GM18858 (cell line): ENCODE data around the gene OTUD6A.
"Not testable (repeated sequence)": the region's sequence is repeated elsewhere in the genome, so short reads cannot be mapped to it uniquely, and the experiment has no call there.

Experiments
- ATAC-seq: cut with Tn5 transposase; IDR thresholded peaks from one replicate; pipeline ENCODE4 v1.9.1; 2021; ENCODE audit not compliant: unreplicated experiment

The OTUD6A gene

DNA sequence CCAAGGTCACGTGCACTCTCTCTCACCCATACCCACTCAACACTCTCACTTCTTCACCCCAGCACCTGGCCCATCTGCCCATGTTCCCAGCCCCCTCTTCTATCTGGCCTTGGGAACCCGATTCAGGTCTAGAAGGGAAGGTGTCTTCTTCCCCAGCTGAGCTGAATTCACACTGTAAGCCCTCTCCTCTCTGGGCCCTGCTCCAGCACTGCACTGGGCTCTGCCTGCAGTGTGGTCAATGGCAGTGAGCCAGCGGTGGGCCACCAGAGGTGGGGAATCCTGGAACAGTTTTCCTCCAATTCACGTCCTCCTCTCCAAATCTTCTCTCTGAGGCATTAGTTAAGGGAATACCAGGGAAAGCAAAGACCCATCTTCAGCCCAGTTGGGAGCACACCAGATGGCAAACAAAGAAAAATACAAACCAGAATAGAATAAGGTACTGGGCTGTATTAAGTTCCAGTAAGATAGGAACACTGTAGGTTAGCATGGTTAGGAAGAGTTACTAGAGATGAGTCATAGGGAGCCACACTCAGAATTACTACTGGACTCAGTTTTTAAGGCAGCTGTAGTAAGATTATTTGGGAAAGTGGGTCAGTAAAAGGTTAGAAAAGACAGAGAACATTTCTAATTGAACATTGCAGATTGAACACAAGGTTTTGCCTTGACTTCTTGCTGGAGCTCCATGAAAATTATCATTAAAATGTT is 17.6 kb upstream of the OTUD6A start:
- no peak for ATAC-seq

DNA sequence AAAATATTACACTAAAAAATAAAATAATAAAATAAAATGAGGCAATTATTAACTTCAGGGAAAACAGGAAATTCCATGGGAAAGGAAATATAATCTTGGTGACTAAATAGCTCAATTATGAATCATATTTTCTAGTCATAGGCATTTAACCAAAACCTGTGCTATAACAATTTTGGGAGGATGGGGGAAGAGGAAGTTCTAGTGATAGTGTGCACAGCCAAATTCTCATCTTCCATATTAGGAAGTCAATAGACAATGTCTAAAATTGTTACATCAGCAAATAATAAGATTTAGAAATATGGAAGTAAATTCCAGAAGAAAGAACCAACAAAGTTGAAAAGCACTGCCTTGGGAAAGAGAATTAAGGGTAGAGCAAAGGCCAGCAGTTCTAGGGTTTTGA is 15.3 kb upstream of the OTUD6A start:
- ATAC-seq, result no peak

DNA sequence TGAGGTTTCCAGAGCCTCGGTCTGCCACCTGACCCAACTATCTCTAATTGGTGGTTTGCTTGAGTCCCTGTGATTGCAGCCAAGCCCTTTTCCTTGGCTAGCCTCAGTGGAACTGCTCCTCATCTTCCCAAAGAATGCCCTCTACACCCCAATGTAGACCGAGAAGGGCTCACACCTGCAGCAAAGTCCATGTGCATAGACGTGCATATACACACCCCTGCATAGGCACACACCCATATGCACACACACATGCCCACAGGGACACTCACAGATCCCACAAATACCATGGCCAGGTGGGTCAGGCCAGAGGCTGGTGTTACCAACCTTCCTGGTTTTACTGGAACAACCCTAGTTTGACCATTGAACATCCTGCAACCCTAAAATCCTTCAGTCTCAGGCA is 12.9 kb upstream of the OTUD6A start:
- no peak for ATAC-seq

DNA sequence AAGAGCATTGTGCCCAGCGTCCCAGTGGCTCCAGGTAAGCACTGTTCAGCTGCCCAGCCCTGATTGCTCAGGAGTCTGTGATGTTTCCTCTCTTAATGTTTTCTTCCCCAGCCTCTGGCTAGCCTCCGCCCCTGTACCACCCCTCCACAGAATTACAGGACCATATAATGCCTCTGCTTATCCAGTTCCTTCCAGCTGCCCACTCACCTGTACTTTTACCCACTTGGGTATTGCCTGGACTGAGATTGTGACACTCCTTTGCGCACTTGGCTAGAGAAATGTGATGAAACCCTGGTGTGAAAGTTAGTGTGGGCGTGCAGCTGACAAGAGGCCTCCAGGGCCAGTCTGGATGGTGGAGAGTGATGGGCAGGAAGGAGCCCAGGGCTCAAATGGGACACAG is 12.3 kb upstream of the OTUD6A start, which contains the start of gene AWAT2:
TSS of gene AWAT2 (minus strand) at position 14 of the 400 bp plus-strand sequence. CDS start at position 8, 6 bp downstream.
- no peak for ATAC-seq

DNA sequence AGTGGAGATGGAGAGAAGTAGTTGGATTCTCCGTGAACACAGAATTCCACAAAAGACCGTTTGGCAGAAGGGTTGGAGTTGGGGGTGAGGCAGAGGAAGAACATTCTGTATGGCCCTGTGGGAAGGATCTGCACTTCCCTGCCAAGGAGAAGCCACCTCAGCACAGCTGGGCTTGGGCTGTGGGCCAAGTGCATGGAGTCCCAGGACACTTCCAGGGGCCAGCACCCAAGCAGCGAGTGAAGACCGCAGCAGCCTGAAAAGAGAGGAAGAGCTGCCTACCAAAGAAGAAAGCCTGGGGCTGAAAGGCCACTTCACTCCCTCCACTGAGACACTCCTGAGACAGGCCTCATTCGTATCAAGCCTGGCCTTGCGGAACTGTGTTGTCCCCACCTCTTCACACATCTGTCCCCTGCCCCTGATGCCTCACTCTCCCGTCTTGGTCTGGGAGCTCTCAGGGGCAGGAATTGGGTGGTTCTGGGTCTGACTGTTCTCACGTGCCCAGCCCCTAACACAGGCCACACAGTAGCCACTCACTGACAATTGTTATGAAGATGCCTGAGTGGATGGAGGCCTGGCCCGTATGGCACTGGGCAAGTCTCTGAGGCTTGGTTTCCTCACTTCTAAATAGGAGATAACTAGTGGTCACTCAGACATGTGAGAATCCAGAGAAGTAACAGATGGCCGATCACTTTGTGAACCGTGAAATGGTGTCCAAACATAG is 9.2 kb upstream of the OTUD6A start:
- no peak for ATAC-seq

DNA sequence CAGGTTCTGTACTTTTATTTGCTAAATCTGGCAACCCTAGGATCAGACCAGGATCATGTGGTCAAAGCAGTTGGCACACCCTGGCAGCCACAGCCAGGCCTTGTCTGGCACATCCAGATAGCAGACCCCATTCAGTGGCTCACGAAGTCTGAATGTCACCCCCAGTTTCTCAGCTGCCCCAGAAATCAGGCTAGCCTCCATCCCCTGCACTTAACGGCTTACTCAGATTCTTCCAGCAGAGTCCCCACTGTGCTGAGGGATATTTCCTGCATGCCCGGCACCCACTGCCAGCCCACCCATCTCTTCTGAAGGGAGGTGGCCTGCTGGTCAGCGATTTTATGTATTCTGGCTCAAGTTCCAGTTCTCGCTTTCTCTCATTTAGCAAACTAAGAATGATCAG is 7.9 kb upstream of the OTUD6A start:
- no peak for ATAC-seq

DNA sequence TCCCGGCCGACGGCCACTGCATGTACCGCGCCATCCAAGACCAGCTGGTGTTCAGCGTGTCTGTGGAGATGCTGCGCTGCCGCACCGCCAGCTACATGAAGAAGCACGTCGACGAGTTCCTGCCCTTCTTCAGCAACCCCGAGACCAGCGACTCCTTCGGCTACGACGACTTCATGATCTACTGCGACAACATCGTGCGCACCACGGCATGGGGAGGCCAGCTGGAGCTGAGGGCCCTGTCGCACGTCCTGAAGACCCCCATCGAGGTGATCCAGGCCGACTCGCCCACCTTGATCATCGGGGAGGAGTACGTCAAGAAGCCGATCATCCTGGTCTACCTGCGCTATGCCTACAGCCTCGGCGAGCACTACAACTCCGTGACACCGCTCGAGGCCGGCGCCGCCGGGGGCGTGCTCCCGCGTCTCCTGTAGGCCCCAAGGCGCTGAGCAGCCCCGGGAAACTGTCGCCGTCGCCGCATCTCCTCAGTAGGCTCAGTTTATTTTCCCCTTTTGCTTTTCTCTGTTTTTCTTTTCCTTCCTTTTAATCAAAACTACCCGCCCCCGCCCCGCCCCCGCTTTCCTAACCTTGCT is 799 bp downstream of the OTUD6A start:
- no peak for ATAC-seq

DNA sequence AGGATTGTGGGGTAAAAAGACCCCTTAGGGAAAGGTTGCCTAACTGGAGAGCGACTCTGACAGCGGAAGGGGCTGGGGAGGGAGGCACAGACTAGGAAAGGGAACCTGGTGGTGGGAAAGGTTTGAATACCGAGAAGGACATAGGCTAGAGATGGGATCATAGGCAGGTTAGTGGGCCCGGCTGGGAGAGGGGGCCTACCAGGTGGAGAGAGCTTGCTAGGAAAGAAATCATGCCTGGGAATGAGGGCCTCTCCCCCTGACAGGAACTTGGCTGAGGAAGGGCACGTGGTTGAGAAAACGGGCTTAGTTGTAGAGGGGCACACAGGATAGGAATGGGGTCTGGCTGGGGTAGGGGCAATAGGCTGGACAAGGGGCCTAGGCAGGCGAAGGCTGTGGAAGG is 4.4 kb downstream of the OTUD6A start:
- no peak for ATAC-seq

DNA sequence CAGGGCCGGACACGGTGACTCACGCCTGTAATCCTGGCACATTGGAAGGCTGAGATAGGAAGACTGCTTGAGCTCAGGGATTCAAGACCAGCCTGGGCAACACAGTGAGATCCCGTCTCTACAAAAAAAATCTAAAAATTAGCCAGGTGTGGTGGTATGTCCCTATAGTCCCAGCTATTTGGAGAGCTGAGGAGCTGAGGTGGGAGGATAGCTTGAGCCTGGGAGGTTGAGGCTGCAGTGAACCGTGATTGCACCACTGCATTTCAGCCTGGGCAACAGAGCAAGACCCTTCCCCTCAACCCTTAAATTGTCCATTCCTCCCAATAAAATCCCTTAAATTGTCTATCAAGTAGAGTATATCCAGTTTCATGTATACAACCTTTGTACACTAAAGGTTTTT is 17.0 kb downstream of the OTUD6A start:
- no peak for ATAC-seq

DNA sequence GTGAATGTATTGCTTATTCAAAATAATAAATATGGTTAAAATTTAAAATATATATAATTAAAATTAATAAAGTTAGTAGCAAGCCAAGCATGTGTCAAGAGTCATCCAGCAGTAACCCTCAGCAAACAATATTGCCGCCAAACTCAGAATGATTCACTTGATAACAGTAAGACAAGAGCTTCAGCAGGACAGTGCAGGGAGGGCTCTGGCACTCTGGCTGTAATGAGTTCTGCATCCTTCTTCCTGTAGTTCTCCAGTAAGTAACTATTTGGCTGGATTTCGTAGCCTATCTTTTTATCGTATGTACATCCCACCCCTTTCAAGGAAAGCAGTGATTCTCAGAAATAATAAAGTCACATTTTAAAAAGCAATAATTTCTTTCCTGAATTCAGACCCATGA is 17.6 kb downstream of the OTUD6A start:
- ATAC-seq, result no peak

DNA sequence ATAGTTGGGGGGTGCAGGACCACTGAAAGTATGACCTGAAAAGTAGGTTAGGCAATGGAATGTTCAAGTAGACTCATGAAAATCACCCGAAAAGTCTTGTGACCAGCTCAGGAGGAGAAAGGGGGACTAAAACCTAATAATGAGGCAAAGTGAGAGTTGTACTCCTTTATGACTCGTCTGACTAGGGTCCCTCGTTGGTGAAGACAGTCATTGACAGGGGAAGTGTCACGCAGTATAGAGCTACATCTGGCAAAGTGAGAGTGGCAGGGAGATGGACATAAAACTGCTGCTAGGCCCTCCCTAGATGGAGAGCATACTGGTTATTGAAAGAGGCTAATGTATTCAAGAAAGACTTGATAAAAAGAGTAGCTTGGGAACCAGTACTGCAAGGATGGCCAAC is 20.5 kb downstream of the OTUD6A start:
- ATAC-seq, result no peak

DNA sequence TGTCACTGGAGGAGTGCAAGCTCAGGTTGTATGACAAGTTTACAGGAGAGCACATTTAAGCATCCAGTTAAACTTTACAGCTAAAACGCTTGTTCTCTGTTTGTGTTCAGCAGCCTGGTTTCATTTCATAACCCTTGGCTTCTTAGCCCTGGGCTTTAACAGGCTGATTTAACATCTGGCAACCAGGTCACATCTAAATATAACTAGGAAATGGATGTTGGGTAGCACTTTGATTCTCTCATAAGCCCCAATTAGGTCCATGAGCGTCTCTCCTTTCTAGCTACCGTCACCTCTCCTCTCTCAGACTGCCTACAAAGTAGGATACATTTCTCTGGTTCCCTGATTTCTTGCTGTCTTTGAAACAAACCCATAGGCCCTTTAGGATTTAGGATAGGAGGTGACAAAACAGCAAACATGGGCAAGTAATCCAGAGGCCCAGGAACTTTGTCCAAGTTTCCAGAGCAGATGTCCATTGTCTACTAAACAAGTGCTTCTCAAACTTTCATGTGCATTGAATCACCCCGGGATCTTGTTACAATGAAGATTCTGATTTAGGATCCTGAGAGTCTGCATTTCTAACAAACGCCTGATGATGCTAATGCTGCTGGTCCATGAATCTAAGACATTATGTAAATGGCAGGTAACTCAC is 22.5 kb downstream of the OTUD6A start:
- no peak for ATAC-seq

DNA sequence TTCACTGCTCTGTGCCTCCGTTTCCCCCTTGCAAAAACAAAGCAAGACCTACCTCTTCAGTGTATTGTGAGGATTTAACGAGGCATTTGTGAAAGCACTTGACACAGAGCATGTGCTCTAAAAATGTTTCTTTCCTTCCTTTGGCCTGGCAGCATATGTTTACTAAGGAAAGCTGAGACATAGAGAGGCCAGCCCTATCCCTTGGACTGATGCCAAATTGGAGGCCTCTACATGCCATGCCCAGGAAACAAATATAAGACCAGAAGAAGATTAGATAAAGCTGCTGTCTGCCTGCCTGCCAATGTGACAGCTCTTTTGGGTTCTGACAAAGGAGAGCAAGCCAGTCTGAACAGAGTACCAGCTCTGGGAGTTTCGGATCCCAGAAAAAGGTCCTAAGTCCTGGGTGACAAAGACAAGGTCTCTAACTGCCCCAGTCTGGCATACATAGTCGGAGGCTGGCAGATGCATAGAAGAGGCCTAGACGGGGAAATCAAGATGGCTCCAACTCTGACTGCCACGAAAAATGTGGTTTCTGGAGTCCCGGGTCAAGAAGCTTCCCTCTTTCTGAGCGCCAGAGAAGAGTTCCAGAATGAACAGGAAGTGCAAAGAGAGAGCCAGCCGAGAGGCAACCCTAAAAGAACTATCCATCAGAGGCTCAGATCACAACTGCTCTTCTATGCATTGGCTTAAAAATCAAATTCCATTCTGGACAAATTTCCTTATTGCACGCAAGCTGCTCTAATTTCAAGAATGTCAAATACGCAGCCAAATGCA is 25.8 kb downstream of the OTUD6A start:
- no peak for ATAC-seq

DNA sequence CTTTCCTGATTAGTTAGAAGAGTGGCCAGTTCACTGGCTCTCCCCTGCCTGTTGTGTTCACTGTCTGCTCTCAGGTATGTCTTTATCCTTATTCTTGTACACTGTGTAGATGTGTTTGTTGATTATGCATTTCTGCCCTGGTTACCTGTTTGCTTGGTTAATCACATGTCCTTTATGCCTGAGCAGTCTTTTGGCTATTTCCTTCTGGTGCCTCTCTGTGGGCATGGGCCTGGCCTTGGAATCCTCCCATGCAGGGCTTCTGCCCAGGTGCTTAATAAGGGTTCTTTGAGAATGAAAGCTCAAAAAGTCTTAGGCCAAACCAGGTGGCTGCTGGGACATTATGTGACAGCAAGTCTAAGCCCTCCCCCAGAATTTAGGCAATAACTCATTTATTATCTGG is 26.5 kb downstream of the OTUD6A start:
- no peak for ATAC-seq

DNA sequence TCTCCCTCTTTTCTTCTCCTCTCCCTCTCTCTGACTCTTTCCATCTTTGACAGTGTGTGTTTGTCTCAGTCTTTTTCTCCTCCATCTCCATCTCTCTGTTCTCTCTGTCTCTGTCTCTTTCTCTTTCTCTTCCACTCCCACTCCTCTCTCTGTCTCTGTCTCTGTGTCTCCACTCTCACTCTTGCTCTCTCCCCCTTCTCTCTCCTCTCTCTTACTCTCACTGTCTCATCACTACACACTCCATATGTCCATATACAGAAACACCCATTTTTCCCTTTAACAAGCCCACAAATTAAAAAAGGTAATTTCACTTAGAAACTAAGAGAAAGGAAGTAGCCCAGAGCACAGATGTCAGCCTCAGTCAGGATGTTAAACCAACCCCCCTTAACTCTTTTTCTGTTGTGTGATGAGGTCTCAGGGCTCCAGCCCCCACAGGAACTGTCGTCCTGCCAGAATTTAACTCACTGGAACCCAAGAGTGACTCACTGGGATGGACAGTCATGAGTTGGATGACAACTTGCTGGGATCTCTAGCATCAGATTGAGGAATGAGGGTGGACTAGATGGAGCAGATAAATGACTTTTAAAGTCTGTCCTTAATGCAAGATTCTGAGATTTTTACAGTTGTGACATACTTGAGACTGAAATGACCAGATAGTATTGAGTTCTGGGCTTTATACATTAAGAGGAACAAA is 27.5 kb downstream of the OTUD6A start:
- ATAC-seq, result no peak

DNA sequence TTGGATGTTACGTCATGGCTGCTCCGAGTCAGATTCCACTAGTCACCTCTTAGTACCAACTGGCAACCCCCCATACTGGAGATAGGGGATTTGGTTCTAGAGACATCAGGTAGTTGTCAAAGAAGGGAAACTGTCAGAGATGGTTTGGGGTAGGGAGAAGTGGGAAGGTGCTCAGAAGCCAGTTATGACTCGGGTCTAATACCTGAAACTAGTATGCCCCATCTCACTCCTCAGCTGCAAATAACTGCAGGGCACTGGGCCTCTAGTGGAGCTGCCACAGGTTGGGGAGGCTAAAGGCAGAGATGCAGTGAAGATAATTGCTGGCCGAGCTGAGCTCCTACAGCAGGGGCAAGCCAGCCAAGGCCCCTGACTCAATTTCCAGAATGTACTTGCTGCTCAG is 30.0 kb downstream of the OTUD6A start:
- ATAC-seq, result no peak

DNA sequence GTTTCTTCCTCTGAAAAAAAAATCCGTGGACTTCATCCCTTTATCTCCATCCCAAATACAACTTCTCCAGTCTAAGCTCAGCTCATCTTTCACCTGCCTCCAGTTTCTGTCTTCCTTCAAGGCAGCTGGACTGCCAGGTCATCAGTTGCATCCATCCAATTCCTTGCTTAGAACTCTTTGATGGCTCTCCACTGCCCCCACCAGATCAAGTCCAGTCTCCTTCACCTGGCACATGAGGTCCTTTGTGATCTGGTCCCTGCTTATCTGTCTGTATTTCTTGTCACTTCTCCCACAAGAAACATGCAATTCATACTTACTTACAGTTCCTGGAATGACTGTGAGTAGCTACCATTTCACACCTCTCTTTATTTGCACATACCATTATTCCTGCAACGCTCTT is 33.8 kb downstream of the OTUD6A start:
- no peak for ATAC-seq

DNA sequence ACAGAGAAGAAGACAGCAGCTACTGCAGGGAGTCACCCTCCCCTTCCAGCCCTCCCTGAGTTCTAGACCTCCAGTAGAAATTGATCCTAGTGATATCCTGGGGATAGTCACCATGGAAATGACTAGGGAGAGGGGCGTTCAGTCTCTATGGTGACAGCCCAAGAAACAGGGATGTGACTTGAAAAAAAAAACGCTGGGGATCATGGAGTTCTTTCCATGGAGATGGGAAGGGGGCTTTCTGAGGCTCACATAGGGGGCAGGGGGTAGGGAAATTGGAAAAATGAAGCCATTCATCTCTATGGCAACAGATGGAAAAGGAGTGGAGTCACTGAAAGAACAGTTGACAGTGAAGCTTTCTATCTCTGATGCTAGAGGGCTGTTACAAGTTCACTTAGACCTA is 43.0 kb downstream of the OTUD6A start:
- no peak for ATAC-seq

DNA sequence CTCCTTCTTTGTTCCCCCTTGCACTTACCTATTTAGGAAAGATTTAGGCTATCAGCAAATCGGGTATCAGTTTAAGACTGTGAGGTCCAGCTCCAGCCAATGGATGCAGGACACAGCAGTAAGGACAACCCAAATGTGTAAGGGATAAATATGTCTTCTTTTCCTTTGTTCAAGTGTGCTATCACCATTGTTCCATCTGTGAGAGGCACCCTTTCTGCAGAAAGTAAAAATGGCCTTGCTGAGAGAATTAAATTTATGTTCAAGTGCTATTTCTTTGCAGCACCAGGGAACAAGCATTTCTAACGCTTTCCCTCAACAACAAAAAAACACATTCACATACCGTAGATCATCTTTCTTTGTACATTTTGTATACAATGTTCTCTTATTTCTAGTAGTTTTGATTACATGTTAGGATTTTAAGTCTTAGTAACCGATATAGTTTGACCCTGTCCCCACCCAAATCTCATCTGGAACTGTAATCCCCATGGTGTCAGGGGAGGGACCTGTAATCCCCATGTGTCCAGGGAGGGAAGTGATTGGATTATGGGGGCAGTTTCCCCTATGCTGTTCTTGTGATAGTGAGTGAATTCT is 49.3 kb downstream of the OTUD6A start:
- not testable (repeated sequence) for ATAC-seq
